Thoracic aorta (tissue), 2 donors: ENCODE results near the gene SORBS2. TPM values are rescaled to one million over a fixed set of nuclear protein-coding genes. Genes with fewer than 3 reads are reported as not detected.

Experiments
- ATAC-seq: fragments of 150-250 bp; one replicate; pipeline ENCODE4 v1.8.0; 2017; ENCODE audit warnings: low read depth; ENCODE audit not compliant: insufficient number of reproducible peaks, low FRiP score
- DNase-seq: peaks from one replicate; pipeline ENCODE4 v3.0.0-alpha.2; 2020; ENCODE audit warnings: low spot score
- H3K27ac ChIP-seq, 2 donors: fragments of 200-600 bp; sonication (generic); 1 replicate in 1 of 2; 2 replicates in 1 of 2; pipeline ENCODE4 v1.5.1; 2016; ENCODE audit warnings: mild to moderate bottlenecking in 2 of 2, moderate library complexity in 2 of 2
- H3K27me3 ChIP-seq: fragments of 200-600 bp; sonication (generic); replicated peaks from 2 replicates; pipeline ENCODE4 v1.6.0; 2016; ENCODE audit warnings: mild to moderate bottlenecking; ENCODE audit not compliant: insufficient read depth
- H3K36me3 ChIP-seq: fragments of 200-600 bp; sonication (generic); one replicate; pipeline ENCODE4 v1.5.1; 2016
- H3K4me1 ChIP-seq, 2 donors: fragments of 200-600 bp; sonication (generic); 1 replicate in 1 of 2; 2 replicates in 1 of 2; pipeline versions ENCODE4 v1.5.1 to v1.6.0; 2016; ENCODE audit warnings: low read depth in 2 of 2, mild to moderate bottlenecking in 1 of 2; ENCODE audit not compliant: control insufficient read depth in 1 of 2
- H3K4me3 ChIP-seq: fragments of 200-600 bp; sonication (generic); 2 replicates; pipeline ENCODE4 v1.5.1; 2016; ENCODE audit warnings: mild to moderate bottlenecking
- H3K9me3 ChIP-seq: fragments of 200-600 bp; sonication (generic); 2 replicates; pipeline ENCODE4 v1.5.1; 2016
- total RNA-seq, 2 donors: library from RNA; depleted of rRNA; stranded (reverse); fragments of >200 nt; gene quantifications; one replicate each; pipeline versions ENCODE4 v1.1.0 to v1.2.3, GENCODE V29; 2016
- TF ChIP-seq, protein P1 (sequence below): fragments of 200-600 bp; sonication (generic); IDR thresholded peaks from one replicate; pipeline ENCODE4 v1.5.1; 2019; ENCODE audit warnings: antibody characterized with exemption

The SORBS2 gene
- total RNA-seq, 2 donors from 2014 or later = 268 to 443 TPM

DNA sequence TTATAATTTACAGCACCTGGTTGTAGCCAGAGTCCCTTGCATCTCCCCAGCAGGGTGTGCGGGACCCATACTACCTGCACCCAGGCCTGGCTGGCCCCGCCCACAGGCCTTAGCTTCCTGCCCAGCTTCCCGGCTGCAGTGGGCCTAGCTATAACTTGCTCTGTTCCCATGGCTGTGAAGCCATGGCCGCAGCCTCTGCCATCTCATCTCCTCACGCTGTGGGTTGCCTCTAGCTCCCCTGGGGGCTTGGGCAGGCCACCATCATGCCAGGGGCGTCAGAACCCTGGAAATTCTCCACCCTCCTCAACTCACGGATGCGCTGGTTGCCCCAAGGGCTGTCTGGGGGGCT, 26.1 kb upstream of the SORBS2 start:
- ATAC-seq (no peak), DNase-seq (no peak)
- peaks cover 10 to 35% of the 10 kb centered on the region in 2 donors for H3K4me1 ChIP-seq
- H3K4me3 ChIP-seq = no peak overlapping the region
- no peaks in the 10 kb centered on the region for H3K27me3 ChIP-seq
- H3K36me3 ChIP-seq = no peaks in the 10 kb centered on the region
- TF ChIP-seq, protein P1, sequence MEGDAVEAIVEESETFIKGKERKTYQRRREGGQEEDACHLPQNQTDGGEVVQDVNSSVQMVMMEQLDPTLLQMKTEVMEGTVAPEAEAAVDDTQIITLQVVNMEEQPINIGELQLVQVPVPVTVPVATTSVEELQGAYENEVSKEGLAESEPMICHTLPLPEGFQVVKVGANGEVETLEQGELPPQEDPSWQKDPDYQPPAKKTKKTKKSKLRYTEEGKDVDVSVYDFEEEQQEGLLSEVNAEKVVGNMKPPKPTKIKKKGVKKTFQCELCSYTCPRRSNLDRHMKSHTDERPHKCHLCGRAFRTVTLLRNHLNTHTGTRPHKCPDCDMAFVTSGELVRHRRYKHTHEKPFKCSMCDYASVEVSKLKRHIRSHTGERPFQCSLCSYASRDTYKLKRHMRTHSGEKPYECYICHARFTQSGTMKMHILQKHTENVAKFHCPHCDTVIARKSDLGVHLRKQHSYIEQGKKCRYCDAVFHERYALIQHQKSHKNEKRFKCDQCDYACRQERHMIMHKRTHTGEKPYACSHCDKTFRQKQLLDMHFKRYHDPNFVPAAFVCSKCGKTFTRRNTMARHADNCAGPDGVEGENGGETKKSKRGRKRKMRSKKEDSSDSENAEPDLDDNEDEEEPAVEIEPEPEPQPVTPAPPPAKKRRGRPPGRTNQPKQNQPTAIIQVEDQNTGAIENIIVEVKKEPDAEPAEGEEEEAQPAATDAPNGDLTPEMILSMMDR = no peak
- H3K9me3 ChIP-seq = no peaks in the 10 kb centered on the region
- H3K27ac ChIP-seq = peak overlapping the region; percentile 80 to 81

DNA sequence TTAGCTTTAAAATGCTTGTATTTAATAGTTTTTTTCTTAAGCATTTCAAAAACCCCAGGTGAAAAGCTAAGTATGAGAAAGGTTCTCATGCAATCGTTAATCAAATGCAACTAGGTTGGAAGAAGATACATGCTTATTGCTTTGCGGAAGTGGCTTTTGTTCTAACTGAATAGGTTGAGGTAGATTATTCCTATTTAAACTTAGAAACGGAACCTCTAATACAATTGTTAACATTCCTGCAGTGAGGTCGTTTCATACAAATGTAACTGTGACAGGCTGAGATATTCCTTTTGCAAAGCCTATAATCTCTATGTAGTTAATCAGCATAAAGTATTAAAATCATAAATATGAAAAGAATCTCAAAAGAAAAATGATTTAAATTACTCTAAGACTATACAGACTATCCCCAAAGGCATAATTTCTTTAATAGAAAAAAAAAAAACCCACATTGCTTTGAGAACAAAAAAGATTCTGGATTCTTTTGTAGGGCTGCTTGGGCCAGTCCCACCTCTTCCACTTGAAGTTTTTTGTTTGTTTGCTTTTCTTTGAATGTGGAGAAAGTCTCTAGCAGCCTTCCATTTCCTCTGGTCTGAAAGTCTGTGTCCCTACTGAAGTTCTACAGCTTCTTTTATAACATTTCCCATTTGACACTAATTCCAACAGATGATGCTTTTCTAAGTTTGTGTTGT, 25.6 kb upstream of the SORBS2 start:
- TF ChIP-seq, protein P1 = no peak
- no peak for DNase-seq
- H3K4me1 ChIP-seq = peaks cover 10 to 35% of the 10 kb centered on the region in 2 donors
- H3K27me3 ChIP-seq = no peaks in the 10 kb centered on the region
- H3K4me3 ChIP-seq = no peak overlapping the region
- ATAC-seq = no peak
- H3K9me3 ChIP-seq = no peaks in the 10 kb centered on the region
- no peaks in the 10 kb centered on the region for H3K36me3 ChIP-seq
- peak overlapping the region; percentile 80 to 81 for H3K27ac ChIP-seq

DNA sequence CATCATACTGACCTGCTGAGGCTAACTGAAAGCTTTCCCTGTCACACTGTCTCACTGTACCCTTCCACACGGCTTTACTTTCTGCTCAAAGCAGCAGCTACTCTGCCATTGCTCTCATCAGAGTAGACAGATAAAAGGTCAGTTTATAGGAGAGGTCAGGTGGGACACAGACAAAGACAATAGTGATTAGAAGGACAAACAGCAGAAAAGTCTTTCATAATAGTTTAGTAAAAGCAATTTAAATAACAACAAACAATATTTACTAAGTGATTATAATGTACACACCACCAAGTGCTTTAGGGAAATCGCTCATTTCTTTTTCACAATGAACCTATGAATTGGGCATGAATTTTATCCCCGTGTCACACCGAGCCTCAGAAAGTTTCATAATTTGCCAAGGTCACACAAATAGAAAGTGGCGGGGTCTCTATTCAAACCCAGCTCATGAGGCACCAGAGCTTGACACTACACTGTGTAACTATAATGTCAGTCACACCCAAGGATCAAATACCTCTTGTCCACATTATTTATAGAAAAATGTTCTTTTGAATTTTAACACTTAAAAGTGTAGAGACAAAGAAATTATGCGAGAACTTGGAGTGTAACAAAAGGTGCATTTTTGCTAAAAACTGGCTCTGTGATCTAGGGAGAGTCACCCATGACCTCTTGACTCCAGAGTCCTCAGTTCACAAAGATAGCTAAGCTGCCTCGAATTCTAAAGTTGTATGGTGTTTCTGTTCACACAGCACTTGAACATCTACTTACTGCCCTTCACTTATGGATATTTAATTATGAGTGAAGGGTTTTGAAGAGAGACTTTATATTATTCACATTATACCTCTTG, 24.5 kb upstream of the SORBS2 start:
- no peak for ATAC-seq
- no peak overlapping the region for H3K27ac ChIP-seq
- no peaks in the 10 kb centered on the region for H3K36me3 ChIP-seq
- no peaks in the 10 kb centered on the region for H3K9me3 ChIP-seq
- no peak overlapping the region for H3K4me3 ChIP-seq
- DNase-seq = no peak
- no peaks in the 10 kb centered on the region for H3K27me3 ChIP-seq
- H3K4me1 ChIP-seq = peaks cover 10 to 35% of the 10 kb centered on the region in 2 donors
- TF ChIP-seq, protein P1 = no peak

DNA sequence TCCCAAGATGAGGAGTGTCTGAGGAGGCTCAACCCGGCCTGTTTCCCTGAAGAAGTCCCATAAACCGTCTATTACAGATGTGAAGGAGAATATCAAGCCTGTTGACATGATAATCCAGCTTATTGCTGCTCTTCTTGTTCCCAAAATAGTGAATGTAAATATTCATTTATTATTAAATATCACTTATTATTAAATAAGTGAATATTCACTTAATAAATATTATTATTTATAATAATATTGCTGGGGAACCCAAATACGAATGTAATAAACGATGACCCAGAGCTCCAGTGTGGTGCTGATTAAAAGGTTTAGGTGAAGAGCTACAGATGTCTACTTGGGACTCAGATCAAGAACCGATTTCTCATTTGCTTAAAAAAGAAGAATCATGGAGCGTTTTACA, 23.8 kb upstream of the SORBS2 start:
- Histone ChIP-seq H3K27ac (no peak overlapping the region), H3K4me3 (no peak overlapping the region), H3K9me3 (no peaks in the 10 kb centered on the region), H3K4me1 (peaks cover 10 to 35% of the 10 kb centered on the region in 2 donors), H3K27me3 (no peaks in the 10 kb centered on the region), H3K36me3 (no peaks in the 10 kb centered on the region)
- ATAC-seq (no peak), DNase-seq (no peak)
- TF ChIP-seq, protein P1 = no peak

DNA sequence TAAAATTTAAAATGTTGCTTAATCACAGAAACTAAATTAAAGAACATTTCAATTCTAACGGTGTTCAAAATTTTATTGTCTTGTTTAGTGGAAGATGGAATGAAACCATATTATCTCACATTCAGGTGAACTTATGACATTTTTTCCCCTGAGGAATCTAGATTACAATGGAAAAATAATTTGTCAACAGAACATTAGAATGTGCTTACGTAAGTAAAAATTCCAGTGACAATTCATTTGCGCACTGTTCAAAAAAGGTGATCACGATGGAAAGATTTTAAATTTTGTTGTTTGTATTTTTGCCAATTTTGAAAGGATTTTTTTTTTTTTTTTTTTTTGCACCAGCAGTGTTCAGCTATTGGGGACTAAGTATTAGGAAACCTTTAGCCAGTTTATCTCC, 23.3 kb upstream of the SORBS2 start:
- ATAC-seq = no peak
- no peak overlapping the region for H3K4me3 ChIP-seq
- no peaks in the 10 kb centered on the region for H3K9me3 ChIP-seq
- no peaks in the 10 kb centered on the region for H3K27me3 ChIP-seq
- H3K27ac ChIP-seq = no peak overlapping the region
- no peak for DNase-seq
- TF ChIP-seq, protein P1 = no peak
- peaks cover 10 to 32% of the 10 kb centered on the region in 2 donors for H3K4me1 ChIP-seq
- no peaks in the 10 kb centered on the region for H3K36me3 ChIP-seq
